ENCODE measurements around the gene SREK1. TPM values are rescaled to one million over a fixed set of nuclear protein-coding genes. Genes with fewer than 3 reads are reported as not detected.
A peak's percentile ranks its signal among the peaks of the same experiment; 100 is the strongest.

Gene SREK1
- total RNA-seq, 2 donors from 2014 or later: 65.2 to 67.5 TPM

DNA sequence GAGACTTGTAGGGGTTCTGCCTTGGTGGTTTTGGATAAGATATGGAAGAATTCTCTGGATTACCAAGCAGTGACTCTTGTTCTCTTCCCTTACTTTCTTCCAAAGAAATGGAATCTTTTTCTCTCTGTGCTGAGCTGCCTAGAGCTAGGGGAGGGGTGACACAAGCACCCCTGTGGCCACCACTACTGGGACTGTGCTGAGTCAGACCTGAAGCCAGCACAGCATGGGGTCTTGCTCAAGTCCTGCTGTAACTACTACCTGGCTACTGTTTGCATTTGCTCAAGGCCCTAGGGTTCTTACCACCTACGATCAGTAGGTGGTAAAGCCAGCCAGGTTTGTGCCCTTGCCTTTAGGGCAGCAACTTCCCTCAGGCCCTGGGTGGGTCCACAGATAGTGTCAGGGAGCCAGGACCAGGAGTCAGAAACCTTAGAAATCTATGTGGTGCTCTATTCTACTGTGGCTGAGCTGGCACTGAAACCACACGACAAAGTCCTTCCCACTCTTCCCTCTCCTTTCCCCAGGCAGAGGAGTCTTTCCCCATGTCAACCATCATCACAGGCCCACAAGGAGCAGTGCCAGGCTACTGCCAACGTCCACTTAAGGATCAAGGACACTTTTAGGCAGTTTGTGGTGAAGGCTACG, 53.8 kb downstream of the SREK1 start:
- Histone ChIP-seq H3K36me3 (no peaks in the 10 kb centered on the region), H3K4me1 (replicated peaks) (no peaks in the 10 kb centered on the region), H3K9me3 (no peaks in the 10 kb centered on the region), H3K4me3 (no peak overlapping the region), H3K27me3 (replicated peaks; ENCODE audit: insufficient read depth) (no peaks in the 10 kb centered on the region), H3K27ac (no peak overlapping the region)
- DNase-seq (ENCODE audit: low spot score): no peak
- TF ChIP-seq POLR2A (IDR thresholded peaks at IDR 0.05) (no peak), POLR2AphosphoS5 (IDR thresholded peaks at IDR 0.05) (no peak)
- TF ChIP-seq, protein P1, sequence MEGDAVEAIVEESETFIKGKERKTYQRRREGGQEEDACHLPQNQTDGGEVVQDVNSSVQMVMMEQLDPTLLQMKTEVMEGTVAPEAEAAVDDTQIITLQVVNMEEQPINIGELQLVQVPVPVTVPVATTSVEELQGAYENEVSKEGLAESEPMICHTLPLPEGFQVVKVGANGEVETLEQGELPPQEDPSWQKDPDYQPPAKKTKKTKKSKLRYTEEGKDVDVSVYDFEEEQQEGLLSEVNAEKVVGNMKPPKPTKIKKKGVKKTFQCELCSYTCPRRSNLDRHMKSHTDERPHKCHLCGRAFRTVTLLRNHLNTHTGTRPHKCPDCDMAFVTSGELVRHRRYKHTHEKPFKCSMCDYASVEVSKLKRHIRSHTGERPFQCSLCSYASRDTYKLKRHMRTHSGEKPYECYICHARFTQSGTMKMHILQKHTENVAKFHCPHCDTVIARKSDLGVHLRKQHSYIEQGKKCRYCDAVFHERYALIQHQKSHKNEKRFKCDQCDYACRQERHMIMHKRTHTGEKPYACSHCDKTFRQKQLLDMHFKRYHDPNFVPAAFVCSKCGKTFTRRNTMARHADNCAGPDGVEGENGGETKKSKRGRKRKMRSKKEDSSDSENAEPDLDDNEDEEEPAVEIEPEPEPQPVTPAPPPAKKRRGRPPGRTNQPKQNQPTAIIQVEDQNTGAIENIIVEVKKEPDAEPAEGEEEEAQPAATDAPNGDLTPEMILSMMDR (IDR thresholded peaks at IDR 0.05): no peak
- 90% methylated on average over 4 of the region's 4 CpGs for WGBS
- intact Hi-C loops (cut with DNase I): no loop called here

GRCh38 chr5:66198837-66199236, 54.7 kb downstream of the SREK1 start:
- TF ChIP-seq POLR2AphosphoS5 (IDR thresholded peaks at IDR 0.05) (no peak), POLR2A (IDR thresholded peaks at IDR 0.05) (no peak)

GRCh38 chr5:66203531-66203930, 59.4 kb downstream of the SREK1 start:
- Histone ChIP-seq H3K27me3 (replicated peaks; ENCODE audit: insufficient read depth) (no peaks in the 10 kb centered on the region), H3K4me3 (no peak overlapping the region), H3K36me3 (no peaks in the 10 kb centered on the region), H3K9me3 (no peaks in the 10 kb centered on the region), H3K27ac (peak overlapping the region in 1 of 2 donors; percentile 23), H3K4me1 (replicated peaks) (no peaks in the 10 kb centered on the region)
- 43% methylated on average over 4 of the region's 4 CpGs for WGBS
- no peak for DNase-seq (ENCODE audit: low spot score)
- intact Hi-C loops (cut with DNase I): no loop called here
- TF ChIP-seq, protein P1 (IDR thresholded peaks at IDR 0.05): no peak
- TF ChIP-seq POLR2A (IDR thresholded peaks at IDR 0.05): no peak
- no peak for TF ChIP-seq POLR2AphosphoS5 (IDR thresholded peaks at IDR 0.05)

More at GRCh38 chr5:66198837-66199236, 54.7 kb downstream of the SREK1 start:
- DNase-seq (ENCODE audit: low spot score): no peak
- intact Hi-C loops (cut with DNase I): no loop called here
- H3K36me3 ChIP-seq: no peaks in the 10 kb centered on the region
- no peaks in the 10 kb centered on the region for H3K27me3 ChIP-seq (replicated peaks; ENCODE audit: insufficient read depth)
- no peaks in the 10 kb centered on the region for H3K4me1 ChIP-seq (replicated peaks)
- no peaks in the 10 kb centered on the region for H3K9me3 ChIP-seq
- WGBS: 88% methylated on average over 1 of the region's 1 CpG
- H3K27ac ChIP-seq: no peak overlapping the region
- H3K4me3 ChIP-seq: no peak overlapping the region

- peak; percentile 20 for DNase-seq (ENCODE audit: low spot score)
- WGBS: 90% methylated on average over 5 of the region's 5 CpGs
- Histone ChIP-seq H3K36me3 (no peaks in the 10 kb centered on the region), H3K27me3 (replicated peaks; ENCODE audit: insufficient read depth) (no peaks in the 10 kb centered on the region), H3K4me1 (replicated peaks) (no peaks in the 10 kb centered on the region), H3K9me3 (no peaks in the 10 kb centered on the region), H3K27ac (peak overlapping the region in 1 of 2 donors; percentile 36), H3K4me3 (no peak overlapping the region)
- TF ChIP-seq POLR2A (IDR thresholded peaks at IDR 0.05) (no peak), POLR2AphosphoS5 (IDR thresholded peaks at IDR 0.05) (no peak)
- TF ChIP-seq, protein P1 (IDR thresholded peaks at IDR 0.05): no peak
- intact Hi-C loops (cut with DNase I): no loop called here
These were observed 62.4 kb downstream of the SREK1 start for GRCh38 chr5:66206465-66206864.

DNA sequence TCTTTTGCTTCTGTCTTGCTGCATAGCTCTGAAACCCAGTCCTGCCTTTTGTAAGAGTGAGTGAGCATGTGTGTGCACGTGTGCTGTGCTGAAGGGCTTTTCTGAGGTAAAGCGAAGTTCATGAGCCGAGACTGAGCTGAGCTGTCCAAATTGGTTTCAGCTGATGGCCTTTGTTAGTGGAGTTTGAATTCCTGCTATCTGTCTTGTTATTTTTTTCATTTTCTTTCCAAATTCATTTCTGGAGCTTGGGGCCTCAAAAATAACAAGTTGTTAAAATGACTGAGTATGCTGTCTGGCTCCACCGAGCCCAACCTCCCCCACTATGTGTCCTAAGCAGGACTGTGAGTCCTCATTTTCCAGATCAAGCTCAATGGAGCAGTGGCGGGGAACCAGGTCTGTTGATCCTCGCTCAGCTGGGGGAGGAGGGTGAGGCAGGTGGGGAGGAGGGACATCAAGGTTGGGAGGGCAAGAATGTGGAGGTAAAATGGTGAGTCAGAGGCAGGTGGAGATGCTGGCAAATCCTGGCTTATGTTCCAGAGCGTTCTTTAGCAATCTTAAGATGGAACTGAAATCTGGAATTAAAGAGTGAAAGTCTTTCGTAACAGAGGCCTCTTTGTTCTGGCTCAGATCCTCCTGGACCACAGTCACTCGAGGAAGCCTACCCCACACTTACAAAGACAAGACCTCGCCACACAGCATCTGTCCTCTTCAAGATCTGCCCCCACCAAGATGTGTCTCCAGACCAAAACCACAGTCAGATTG, 63.9 kb downstream of the SREK1 start:
- TF ChIP-seq POLR2AphosphoS5 (IDR thresholded peaks at IDR 0.05) (no peak), POLR2A (IDR thresholded peaks at IDR 0.05) (no peak)
- TF ChIP-seq, protein P1 (IDR thresholded peaks at IDR 0.05): no peak
- Histone ChIP-seq H3K4me3 (no peak overlapping the region), H3K36me3 (no peaks in the 10 kb centered on the region), H3K27me3 (replicated peaks; ENCODE audit: insufficient read depth) (no peaks in the 10 kb centered on the region), H3K9me3 (no peaks in the 10 kb centered on the region), H3K27ac (no peak overlapping the region), H3K4me1 (replicated peaks) (no peaks in the 10 kb centered on the region)
- 59% methylated on average over 10 of the region's 10 CpGs for WGBS
- intact Hi-C loops (cut with DNase I): no loop called here
- DNase-seq (ENCODE audit: low spot score): no peak

All from prostate gland (tissue), 2 donors.